DOHH2 (cell line): ENCODE results near the gene GBA2.

Experiments used
- EZH2phosphoT487 ChIP-seq: fragments of 200-600 bp; sonication (generic); IDR thresholded peaks from 2 replicates; pipeline ENCODE4 v1.6.1; 2017; ENCODE audit warnings: borderline replicate concordance, mild to moderate bottlenecking, antibody characterized with exemption, low read length, moderate library complexity, mixed read lengths
- TF ChIP-seq, protein P1 (sequence below): fragments of 200-600 bp; sonication (generic); IDR thresholded peaks from one replicate; pipeline ENCODE4 v1.5.1; 2014; ENCODE audit warnings: antibody characterized with exemption, mild to moderate bottlenecking, low read depth, low read length; ENCODE audit not compliant: poor library complexity, severe bottlenecking

DNA sequence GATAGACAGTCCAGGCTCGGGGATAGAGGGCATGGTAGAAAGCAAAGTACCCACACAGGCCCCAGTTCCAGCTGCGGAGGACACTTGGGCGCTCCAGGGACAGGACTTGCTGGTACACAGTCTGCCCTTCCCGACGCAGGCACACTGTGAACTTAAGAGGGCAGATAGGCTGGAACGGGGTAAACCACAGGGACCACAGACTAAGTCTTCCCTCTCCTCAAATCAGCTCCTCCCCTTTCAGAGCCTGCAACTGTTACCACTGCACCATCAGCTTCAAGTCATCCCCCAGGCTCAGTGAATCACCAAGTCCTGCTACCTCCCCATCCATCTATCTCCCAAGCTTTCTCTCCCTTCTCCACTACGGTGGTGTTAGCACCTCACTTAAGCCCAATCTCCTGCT is 7.3 kb downstream of the GBA2 start:
- TF ChIP-seq, protein P1, sequence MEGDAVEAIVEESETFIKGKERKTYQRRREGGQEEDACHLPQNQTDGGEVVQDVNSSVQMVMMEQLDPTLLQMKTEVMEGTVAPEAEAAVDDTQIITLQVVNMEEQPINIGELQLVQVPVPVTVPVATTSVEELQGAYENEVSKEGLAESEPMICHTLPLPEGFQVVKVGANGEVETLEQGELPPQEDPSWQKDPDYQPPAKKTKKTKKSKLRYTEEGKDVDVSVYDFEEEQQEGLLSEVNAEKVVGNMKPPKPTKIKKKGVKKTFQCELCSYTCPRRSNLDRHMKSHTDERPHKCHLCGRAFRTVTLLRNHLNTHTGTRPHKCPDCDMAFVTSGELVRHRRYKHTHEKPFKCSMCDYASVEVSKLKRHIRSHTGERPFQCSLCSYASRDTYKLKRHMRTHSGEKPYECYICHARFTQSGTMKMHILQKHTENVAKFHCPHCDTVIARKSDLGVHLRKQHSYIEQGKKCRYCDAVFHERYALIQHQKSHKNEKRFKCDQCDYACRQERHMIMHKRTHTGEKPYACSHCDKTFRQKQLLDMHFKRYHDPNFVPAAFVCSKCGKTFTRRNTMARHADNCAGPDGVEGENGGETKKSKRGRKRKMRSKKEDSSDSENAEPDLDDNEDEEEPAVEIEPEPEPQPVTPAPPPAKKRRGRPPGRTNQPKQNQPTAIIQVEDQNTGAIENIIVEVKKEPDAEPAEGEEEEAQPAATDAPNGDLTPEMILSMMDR, result no peak
- TF ChIP-seq EZH2phosphoT487, result no peak
